IMR-90 (cell line): ENCODE measurements around the gene STOML1. TPM values are rescaled to one million over a fixed set of nuclear protein-coding genes. Genes with fewer than 3 reads are reported as not detected.

Experiments used
- ATAC-seq: fragments of 200-7000 bp; cut with Tn5 transposase; 2 replicates; pipeline ENCODE4 v1.9.1; 2020; ENCODE audit warnings: low read depth, mild to moderate bottlenecking, moderate library complexity
- BruUV-seq: library from RNA; stranded (reverse); fragments of 400-500 nt; replicated peaks from 2 replicates; lab custom pipeline; 2021; lab: Mats Ljungman, UMichigan
- CTCF ChIA-PET: fragments of 300-600 bp; formaldehyde crosslinking; extraction: SDS; loops from one replicate; lab custom pipeline; 2021; ENCODE audit warnings: antibody characterized with exemption; lab: Yijun Ruan, JAX
- POLR2A ChIA-PET: fragments of 300-600 bp; sonication (Branson Sonifier 250); formaldehyde crosslinking; loops from one replicate; lab custom pipeline; 2022; ENCODE audit warnings: antibody characterized with exemption; ENCODE audit not compliant: unreplicated experiment; lab: Charles Lee
- DNase-seq: peaks from one replicate; pipeline ENCODE4 v3.0.0; 2013
- H2AFZ ChIP-seq: replicated peaks from 2 replicates; pipeline ENCODE3; 2013; ENCODE audit warnings: low read length, mild to moderate bottlenecking; ENCODE audit not compliant: poor library complexity
- H2AK5ac ChIP-seq: 2 replicates; pipeline ENCODE4 v1.6.1; 2013; ENCODE audit warnings: low read depth, low read length, inconsistent platforms
- H2AK9ac ChIP-seq: replicated peaks from 2 replicates; pipeline ENCODE3; 2013; ENCODE audit warnings: mild to moderate bottlenecking, low read depth, low read length, moderate library complexity; ENCODE audit not compliant: poor library complexity
- H2BK120ac ChIP-seq: 2 replicates; pipeline ENCODE4 v1.6.1; 2013; ENCODE audit warnings: low read depth, low read length, inconsistent platforms
- H2BK15ac ChIP-seq: 3 replicates; pipeline ENCODE4 v1.6.1; 2013; ENCODE audit warnings: low read depth, low read length, inconsistent platforms
- H2BK20ac ChIP-seq: 2 replicates; pipeline ENCODE4 v1.6.1; 2013; ENCODE audit warnings: low read depth, mild to moderate bottlenecking, inconsistent platforms, low read length, moderate library complexity
- H2BK5ac ChIP-seq: 2 replicates; pipeline ENCODE4 v1.6.1; 2013; ENCODE audit warnings: mild to moderate bottlenecking, low read depth, low read length, inconsistent platforms; ENCODE audit not compliant: poor library complexity, severe bottlenecking
- H3K14ac ChIP-seq: replicated peaks from 2 replicates; pipeline ENCODE4 v1.6.1; 2013; ENCODE audit warnings: low read depth, low read length, inconsistent platforms
- H3K18ac ChIP-seq: 2 replicates; pipeline ENCODE4 v1.6.1; 2013; ENCODE audit warnings: low read depth, low read length, control low read depth
- H3K23ac ChIP-seq: 2 replicates; pipeline ENCODE4 v1.6.1; 2013; ENCODE audit warnings: low read depth, low read length, inconsistent platforms
- H3K27ac ChIP-seq: 2 replicates; pipeline ENCODE4 v1.5.1; 2013; ENCODE audit warnings: mild to moderate bottlenecking, control low read depth, low read length; ENCODE audit not compliant: insufficient read depth
- H3K27me3 ChIP-seq: 2 replicates; pipeline ENCODE4 v1.6.1; 2013; ENCODE audit warnings: low read length; ENCODE audit not compliant: control insufficient read depth, insufficient read depth
- H3K36me3 ChIP-seq: 2 replicates; pipeline ENCODE4 v1.6.1; 2013; ENCODE audit warnings: low read length, mixed read lengths; ENCODE audit not compliant: control insufficient read depth, insufficient read depth
- H3K4ac ChIP-seq: 2 replicates; pipeline ENCODE4 v1.6.1; 2013; ENCODE audit warnings: low read depth, low read length, inconsistent platforms
- H3K4me1 ChIP-seq: 2 replicates; pipeline ENCODE4 v1.6.1; 2013; ENCODE audit warnings: low read length, mixed read lengths; ENCODE audit not compliant: control insufficient read depth, insufficient read depth
- H3K4me2 ChIP-seq: 2 replicates; pipeline ENCODE4 v1.6.1; 2013; ENCODE audit warnings: low read depth, mild to moderate bottlenecking, control low read depth, low read length, moderate library complexity
- H3K4me3 ChIP-seq: 2 replicates; pipeline ENCODE4 v1.5.1; 2013; ENCODE audit warnings: low read depth, mild to moderate bottlenecking, control low read depth, low read length, moderate library complexity; ENCODE audit not compliant: insufficient read depth
- H3K56ac ChIP-seq: 2 replicates; pipeline ENCODE4 v1.6.1; 2013; ENCODE audit warnings: low read length, inconsistent platforms; ENCODE audit not compliant: insufficient read depth; ENCODE audit errors: extremely low read depth
- H3K79me1 ChIP-seq, 2 experiments: 2 replicates each; pipeline ENCODE4 v1.6.1; 2013; ENCODE audit warnings: low read length in 2 of 2, inconsistent platforms in 1 of 2, low read depth in 1 of 2
- H3K9ac ChIP-seq: 2 replicates; pipeline ENCODE4 v1.6.1; 2013; ENCODE audit warnings: low read depth, low read length, control low read depth
- H3K9me1 ChIP-seq: 2 replicates; pipeline ENCODE4 v1.6.1; 2013; ENCODE audit warnings: low read length, inconsistent platforms; ENCODE audit not compliant: insufficient read depth
- H3K9me3 ChIP-seq: 2 replicates; pipeline ENCODE4 v1.6.1; 2013; ENCODE audit warnings: low read length; ENCODE audit not compliant: control insufficient read depth, insufficient read depth
- H4K20me1 ChIP-seq: 2 replicates; pipeline ENCODE4 v1.6.1; 2013; ENCODE audit warnings: low read length, inconsistent platforms; ENCODE audit not compliant: insufficient read depth
- H4K5ac ChIP-seq: 2 replicates; pipeline ENCODE4 v1.6.1; 2013; ENCODE audit warnings: mild to moderate bottlenecking, low read depth, low read length, control low read depth
- H4K8ac ChIP-seq, 2 experiments: 2 replicates each; pipeline ENCODE4 v1.6.1; 2013; ENCODE audit warnings: low read depth in 2 of 2, low read length in 2 of 2, control low read depth in 1 of 2, inconsistent platforms in 1 of 2
- H4K91ac ChIP-seq: 2 replicates; pipeline ENCODE4 v1.6.1; 2013; ENCODE audit warnings: low read depth, low read length, inconsistent platforms; ENCODE audit not compliant: insufficient read depth
- BHLHE40 ChIP-seq: fragments of 150-350 bp; IDR thresholded peaks from 2 replicates; pipeline ENCODE4 v1.6.1; 2016; ENCODE audit warnings: mild to moderate bottlenecking, low read depth, low read length
- CHD1 ChIP-seq: IDR thresholded peaks from 2 replicates; pipeline ENCODE4 v1.6.1; 2012; ENCODE audit warnings: low read depth, low read length, improper control_type of control experiment
- MAFK ChIP-seq: IDR thresholded peaks from 2 replicates; pipeline ENCODE4 v1.6.1; 2012; ENCODE audit warnings: low read depth, low read length, improper control_type of control experiment
- MAZ ChIP-seq: IDR thresholded peaks from 2 replicates; pipeline ENCODE4 v1.6.1; 2012; ENCODE audit warnings: low read depth, mild to moderate bottlenecking, low read length, improper control_type of control experiment, moderate library complexity, borderline replicate concordance
- MXI1 ChIP-seq: IDR thresholded peaks from 2 replicates; pipeline ENCODE4 v1.6.1; 2012; ENCODE audit warnings: low read depth, mild to moderate bottlenecking, low read length, moderate library complexity, borderline replicate concordance
- NFE2L2 ChIP-seq: fragments of 150-350 bp; IDR thresholded peaks from 2 replicates; pipeline ENCODE4 v1.6.1; 2016; ENCODE audit warnings: low read depth, mild to moderate bottlenecking, low read length
- RAD21 ChIP-seq: IDR thresholded peaks from 2 replicates; pipeline ENCODE4 v1.6.1; 2012; ENCODE audit warnings: low read length, improper control_type of control experiment
- RFX5 ChIP-seq: IDR thresholded peaks from 2 replicates; pipeline ENCODE4 v1.8.0; 2012; ENCODE audit warnings: low read depth, mild to moderate bottlenecking, low read length, moderate library complexity
- SMC3 ChIP-seq: fragments of 150-350 bp; IDR thresholded peaks from 2 replicates; pipeline ENCODE4 v1.6.1; 2016; ENCODE audit warnings: low read depth, mild to moderate bottlenecking, antibody characterized with exemption, low read length, moderate library complexity
- WGBS, 2 experiments: methylation state at CpG; one replicate each; pipeline versions ENCODE4 v1.1.5 to v1.1.7; 2013; ENCODE audit warnings: missing lambda C conversion rate in 2 of 2; ENCODE audit not compliant: insufficient read length in 1 of 2; ENCODE audit errors: extremely low coverage in 2 of 2; 5-methylcytosine and 5-hydroxymethylcytosine counted together
- dilution Hi-C: fragments of 300-500 bp; cut with HindIII; formaldehyde crosslinking; loops from one replicate; pipeline ENCODE4 v1.14.3; 2018; ENCODE audit warnings: low sequenced_read_pairs; ENCODE audit not compliant: unreplicated experiment
- in situ Hi-C: fragments of 300-500 bp; cut with MboI; formaldehyde crosslinking; loops from 3 replicates; pipeline ENCODE4 v1.14.3; 2019; ENCODE audit warnings: low sequenced_read_pairs, inconsistent platforms, mixed read lengths
- intact Hi-C: fragments of 100-400 bp; cut with micrococcal nuclease; formaldehyde crosslinking; loops from 2 replicates; pipeline ENCODE4 v1.10.0; 2022
- polyA plus RNA-seq, 3 experiments: library from polyadenylated mRNA; depleted of rRNA; stranded (reverse); fragments of >200 nt; gene quantifications; 2 replicates each; pipeline ENCODE4 v1.2.3, GENCODE V29; 2012; ENCODE audit warnings: low replicate concordance in 1 of 3
- total RNA-seq: library from RNA; depleted of rRNA; stranded (reverse); fragments of >200 nt; gene quantifications from 2 replicates; pipeline ENCODE4 v1.2.3, GENCODE V29; 2012
- TF ChIP-seq, protein P1 (sequence below): conservative IDR thresholded peaks from 2 replicates; pipeline ENCODE4 v1.5.1; 2012; ENCODE audit warnings: mild to moderate bottlenecking, low read depth, low read length, improper control_type of control experiment
- TF ChIP-seq, protein P2 (sequence below): fragments of 150-350 bp; IDR thresholded peaks from 2 replicates; pipeline ENCODE4 v1.6.1; 2016; ENCODE audit warnings: low read depth, mild to moderate bottlenecking, low read length, moderate library complexity, borderline replicate concordance
- TF ChIP-seq, protein P3 (sequence below): fragments of 150-350 bp; IDR thresholded peaks from 2 replicates; pipeline ENCODE4 v1.6.1; 2017; ENCODE audit warnings: mild to moderate bottlenecking, antibody characterized with exemption, low read length, low read depth

STOML1 gene
- total and polyA plus RNA-seq, 2 of the 4 experiments (the other 2 are of a cell fraction) = 11.8 to 21.2 TPM

DNA sequence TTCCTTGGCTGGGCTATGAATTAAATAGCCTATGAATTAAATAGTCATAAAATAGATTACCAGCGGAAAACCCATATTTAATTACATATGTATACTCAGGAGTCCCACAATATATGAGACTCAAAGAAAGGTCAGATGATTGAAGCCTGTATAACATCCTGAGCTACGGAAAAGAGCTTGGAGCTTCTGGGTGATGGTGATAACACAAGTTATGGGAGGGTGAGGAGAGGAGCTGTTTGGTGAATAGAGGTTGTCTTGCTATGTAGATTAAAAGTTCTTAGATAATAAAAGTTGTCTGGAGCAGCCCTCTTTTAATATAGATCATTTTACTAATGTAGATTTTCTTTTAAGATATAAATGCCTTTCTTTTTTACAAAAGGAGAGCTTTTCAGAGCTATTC, 4.2 kb upstream of the STOML1 start:
- H2AK9ac ChIP-seq = no peak overlapping the region
- CTCF ChIA-PET = interaction anchor here (0.9 to 1.0 kb wide), 3 partner anchors 9 to 51 kb away, joined by 3 to 5 read pairs (median 3); no protein-coding TSS in a partner anchor

More for the DNA sequence above, 4.2 kb upstream of the STOML1 start:
- Histone ChIP-seq H3K9ac (no peak overlapping the region; the same call in 1 of the 2 replicates), H2BK5ac (no peak overlapping the region), H3K9me1 (peaks cover 13% of the 10 kb centered on the region), H4K5ac (no peak overlapping the region), H3K4me1 (peaks cover 8% of the 10 kb centered on the region), H2BK120ac (no peak overlapping the region), H2BK20ac (no peak overlapping the region), H3K9me3 (no peaks in the 10 kb centered on the region), H3K4me3 (0 out of 2 replicates have a peak overlapping the region, but pooled peaks have one; percentile 9), H3K14ac (0 out of 2 replicates have a peak overlapping the region, but pooled peaks have one; percentile 64), H3K23ac (peak overlapping the region; percentile 75; the same call in 1 of the 2 replicates), H3K18ac (no peak overlapping the region), H3K27ac (no peak overlapping the region), H3K79me1 (peaks cover 19 to 78% of the 10 kb centered on the region in 2 experiments; a peak in 3 of 4 replicates), H4K91ac (no peak overlapping the region), H3K56ac (no peak overlapping the region), H3K27me3 (no peaks in the 10 kb centered on the region), H2AK5ac (no peak overlapping the region), H2BK15ac (no peak overlapping the region), H3K4ac (peak overlapping the region; percentile 46; the same call in 1 of the 2 replicates), H2AFZ (no peak overlapping the region), H3K36me3 (peaks cover 8% of the 10 kb centered on the region), H4K20me1 (peaks cover 11% of the 10 kb centered on the region; the same call in 1 of the 2 replicates), H4K8ac (no peak overlapping the region), H3K4me2 (peak overlapping the region; percentile 97)
- intact Hi-C loops = no loop called here
- TF ChIP-seq, protein P1, sequence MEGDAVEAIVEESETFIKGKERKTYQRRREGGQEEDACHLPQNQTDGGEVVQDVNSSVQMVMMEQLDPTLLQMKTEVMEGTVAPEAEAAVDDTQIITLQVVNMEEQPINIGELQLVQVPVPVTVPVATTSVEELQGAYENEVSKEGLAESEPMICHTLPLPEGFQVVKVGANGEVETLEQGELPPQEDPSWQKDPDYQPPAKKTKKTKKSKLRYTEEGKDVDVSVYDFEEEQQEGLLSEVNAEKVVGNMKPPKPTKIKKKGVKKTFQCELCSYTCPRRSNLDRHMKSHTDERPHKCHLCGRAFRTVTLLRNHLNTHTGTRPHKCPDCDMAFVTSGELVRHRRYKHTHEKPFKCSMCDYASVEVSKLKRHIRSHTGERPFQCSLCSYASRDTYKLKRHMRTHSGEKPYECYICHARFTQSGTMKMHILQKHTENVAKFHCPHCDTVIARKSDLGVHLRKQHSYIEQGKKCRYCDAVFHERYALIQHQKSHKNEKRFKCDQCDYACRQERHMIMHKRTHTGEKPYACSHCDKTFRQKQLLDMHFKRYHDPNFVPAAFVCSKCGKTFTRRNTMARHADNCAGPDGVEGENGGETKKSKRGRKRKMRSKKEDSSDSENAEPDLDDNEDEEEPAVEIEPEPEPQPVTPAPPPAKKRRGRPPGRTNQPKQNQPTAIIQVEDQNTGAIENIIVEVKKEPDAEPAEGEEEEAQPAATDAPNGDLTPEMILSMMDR = no peak
- TF ChIP-seq CHD1 (no peak), RFX5 (no peak), MXI1 (no peak), NFE2L2 (no peak), BHLHE40 (no peak), RAD21 (no peak), SMC3 (no peak), MAZ (no peak), MAFK (no peak)
- TF ChIP-seq, protein P2, sequence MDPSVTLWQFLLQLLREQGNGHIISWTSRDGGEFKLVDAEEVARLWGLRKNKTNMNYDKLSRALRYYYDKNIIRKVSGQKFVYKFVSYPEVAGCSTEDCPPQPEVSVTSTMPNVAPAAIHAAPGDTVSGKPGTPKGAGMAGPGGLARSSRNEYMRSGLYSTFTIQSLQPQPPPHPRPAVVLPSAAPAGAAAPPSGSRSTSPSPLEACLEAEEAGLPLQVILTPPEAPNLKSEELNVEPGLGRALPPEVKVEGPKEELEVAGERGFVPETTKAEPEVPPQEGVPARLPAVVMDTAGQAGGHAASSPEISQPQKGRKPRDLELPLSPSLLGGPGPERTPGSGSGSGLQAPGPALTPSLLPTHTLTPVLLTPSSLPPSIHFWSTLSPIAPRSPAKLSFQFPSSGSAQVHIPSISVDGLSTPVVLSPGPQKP = no peak
- TF ChIP-seq, protein P3, sequence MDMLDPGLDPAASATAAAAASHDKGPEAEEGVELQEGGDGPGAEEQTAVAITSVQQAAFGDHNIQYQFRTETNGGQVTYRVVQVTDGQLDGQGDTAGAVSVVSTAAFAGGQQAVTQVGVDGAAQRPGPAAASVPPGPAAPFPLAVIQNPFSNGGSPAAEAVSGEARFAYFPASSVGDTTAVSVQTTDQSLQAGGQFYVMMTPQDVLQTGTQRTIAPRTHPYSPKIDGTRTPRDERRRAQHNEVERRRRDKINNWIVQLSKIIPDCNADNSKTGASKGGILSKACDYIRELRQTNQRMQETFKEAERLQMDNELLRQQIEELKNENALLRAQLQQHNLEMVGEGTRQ = no peak
- in situ Hi-C loops = no loop called here
- WGBS, 2 experiments = 88% methylated on average over 1 of the region's 2 CpGs; no CpG with 5 or more reads in 1 of the 2 experiments
- POLR2A ChIA-PET = no interaction called here
- ATAC-seq (no peak), DNase-seq (no peak)
- BruUV-seq = no TSS peak
- dilution Hi-C loops = no loop called here
